Cardiac fibroblast (primary cell): ENCODE results near the gene ENPP4.
"Not testable (repeated sequence)": the region's sequence is repeated elsewhere in the genome, so short reads cannot be mapped to it uniquely, and the experiment has no call there.

Experiments
- DNase-seq, 2 donors: peaks; one replicate each; pipeline versions ENCODE4 v3.0.0 to v3.0.0-alpha.2; 2010; ENCODE audit warnings: low read depth in 2 of 2
- H3K4me3 ChIP-seq, 2 donors: replicated peaks in 1 of 2; 1 replicate in 1 of 2; 2 replicates in 1 of 2; pipeline ENCODE4 v1.5.1; 2011; ENCODE audit warnings: low read depth in 2 of 2, low read length in 2 of 2, mild to moderate bottlenecking in 2 of 2, moderate library complexity in 1 of 2
- TF ChIP-seq, protein P1 (sequence below): IDR thresholded peaks from one replicate; pipeline ENCODE4 v1.5.1; 2011; ENCODE audit warnings: low read depth, mild to moderate bottlenecking, low read length, inconsistent platforms

The ENPP4 gene

DNA sequence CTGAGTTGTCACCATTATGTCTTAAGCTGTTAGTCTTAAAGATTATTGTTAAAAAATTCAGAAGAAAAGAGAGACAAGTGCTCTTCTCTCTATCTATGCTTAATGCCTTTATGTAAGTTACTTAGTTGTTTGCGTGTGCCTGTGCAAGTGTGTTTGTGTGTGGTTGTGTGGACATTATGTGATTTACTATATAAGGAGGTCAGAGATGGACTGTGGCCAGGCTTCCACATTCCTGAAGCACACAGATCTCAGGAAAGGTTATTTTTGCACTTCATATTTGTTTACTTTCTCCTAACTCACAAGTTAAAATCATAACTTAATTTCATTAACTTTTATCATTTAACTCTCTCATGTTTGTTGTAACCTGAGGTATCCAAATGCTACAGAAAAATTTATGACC, 14.5 kb downstream of the ENPP4 start:
- DNase-seq = no peak
- H3K4me3 ChIP-seq = no peak overlapping the region
- TF ChIP-seq, protein P1, sequence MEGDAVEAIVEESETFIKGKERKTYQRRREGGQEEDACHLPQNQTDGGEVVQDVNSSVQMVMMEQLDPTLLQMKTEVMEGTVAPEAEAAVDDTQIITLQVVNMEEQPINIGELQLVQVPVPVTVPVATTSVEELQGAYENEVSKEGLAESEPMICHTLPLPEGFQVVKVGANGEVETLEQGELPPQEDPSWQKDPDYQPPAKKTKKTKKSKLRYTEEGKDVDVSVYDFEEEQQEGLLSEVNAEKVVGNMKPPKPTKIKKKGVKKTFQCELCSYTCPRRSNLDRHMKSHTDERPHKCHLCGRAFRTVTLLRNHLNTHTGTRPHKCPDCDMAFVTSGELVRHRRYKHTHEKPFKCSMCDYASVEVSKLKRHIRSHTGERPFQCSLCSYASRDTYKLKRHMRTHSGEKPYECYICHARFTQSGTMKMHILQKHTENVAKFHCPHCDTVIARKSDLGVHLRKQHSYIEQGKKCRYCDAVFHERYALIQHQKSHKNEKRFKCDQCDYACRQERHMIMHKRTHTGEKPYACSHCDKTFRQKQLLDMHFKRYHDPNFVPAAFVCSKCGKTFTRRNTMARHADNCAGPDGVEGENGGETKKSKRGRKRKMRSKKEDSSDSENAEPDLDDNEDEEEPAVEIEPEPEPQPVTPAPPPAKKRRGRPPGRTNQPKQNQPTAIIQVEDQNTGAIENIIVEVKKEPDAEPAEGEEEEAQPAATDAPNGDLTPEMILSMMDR = no peak

DNA sequence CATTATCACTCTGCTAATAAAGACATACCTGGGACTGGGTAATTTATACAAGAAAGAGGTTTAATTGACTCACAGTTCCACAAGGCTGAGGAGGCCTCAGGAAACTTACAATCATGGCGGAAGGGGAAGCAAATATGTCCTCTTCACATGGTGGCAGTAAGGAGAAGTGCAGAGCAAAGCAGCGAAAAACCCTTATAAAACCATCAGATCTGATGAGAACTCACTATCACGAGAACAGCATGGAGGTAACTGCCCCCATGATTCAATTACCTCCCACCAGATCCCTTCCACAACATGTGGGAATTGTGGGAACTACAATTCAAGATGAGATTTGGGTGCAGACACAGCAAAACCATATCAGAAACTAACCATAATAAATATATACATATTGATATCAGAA, 19.3 kb downstream of the ENPP4 start:
- not testable (repeated sequence) for H3K4me3 ChIP-seq, DNase-seq

DNA sequence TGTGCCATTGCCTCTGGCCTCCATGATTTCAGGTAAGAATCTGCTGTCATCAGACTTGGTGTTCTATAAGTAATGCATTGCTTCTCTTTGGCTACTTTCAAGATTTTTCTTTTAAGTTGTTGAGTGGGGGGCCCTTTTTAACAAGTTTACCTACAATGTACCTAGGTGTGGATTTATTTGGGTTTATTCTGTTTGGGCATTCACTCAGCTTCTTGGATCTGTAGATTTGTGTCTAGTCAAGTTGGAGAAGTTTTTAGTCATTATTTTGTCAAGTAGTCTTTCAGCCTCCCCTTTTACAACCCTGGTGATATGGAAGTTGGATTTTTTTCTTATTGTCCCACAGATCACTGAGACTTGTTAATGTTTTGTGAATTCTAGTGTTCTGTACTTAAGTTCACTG, 26.9 kb downstream of the ENPP4 start:
- DNase-seq = no peak

DNA sequence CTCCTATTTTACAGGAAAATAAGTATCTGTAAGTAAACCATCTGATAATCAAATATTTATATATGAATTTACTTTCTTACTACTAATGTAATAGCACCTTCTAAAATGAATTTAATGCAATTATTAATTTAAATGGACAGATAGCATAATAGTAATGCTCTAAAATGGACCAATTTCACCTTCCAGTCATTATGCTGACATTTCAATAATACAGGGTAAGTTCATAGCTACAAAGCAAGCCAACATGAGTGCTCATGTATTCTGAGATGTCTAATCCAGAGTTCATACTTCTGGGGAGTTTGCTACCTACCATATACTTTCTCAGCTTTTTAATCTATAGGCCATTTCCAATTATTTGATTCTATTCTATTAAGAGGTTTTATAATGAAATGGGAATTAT, 29.4 kb downstream of the ENPP4 start:
- DNase-seq = no peak
- no peak overlapping the region for H3K4me3 ChIP-seq
- TF ChIP-seq, protein P1 = no peak

More for the DNA sequence above, 26.9 kb downstream of the ENPP4 start:
- no peak overlapping the region for H3K4me3 ChIP-seq
- TF ChIP-seq, protein P1 = no peak

DNA sequence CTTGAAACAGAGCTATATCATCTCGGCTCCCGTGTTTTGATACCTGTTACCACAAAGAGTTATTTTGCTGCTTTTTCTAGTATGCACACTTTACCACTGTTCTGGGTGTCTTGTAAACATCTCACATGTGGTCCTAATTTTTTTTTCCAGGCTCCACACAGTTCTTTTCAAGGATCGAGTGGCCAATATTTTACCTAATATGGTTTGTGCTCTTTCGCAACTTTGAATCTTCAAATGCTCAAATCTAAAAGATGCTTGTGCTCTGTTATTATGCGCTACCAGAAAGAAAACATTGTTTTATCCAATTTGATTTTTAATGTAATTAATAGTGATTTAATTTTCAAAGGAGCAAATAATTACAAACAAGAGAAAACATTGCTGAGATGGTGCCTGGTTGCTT, 30.3 kb downstream of the ENPP4 start:
- no peak overlapping the region for H3K4me3 ChIP-seq
- TF ChIP-seq, protein P1 = no peak
- no peak for DNase-seq

DNA sequence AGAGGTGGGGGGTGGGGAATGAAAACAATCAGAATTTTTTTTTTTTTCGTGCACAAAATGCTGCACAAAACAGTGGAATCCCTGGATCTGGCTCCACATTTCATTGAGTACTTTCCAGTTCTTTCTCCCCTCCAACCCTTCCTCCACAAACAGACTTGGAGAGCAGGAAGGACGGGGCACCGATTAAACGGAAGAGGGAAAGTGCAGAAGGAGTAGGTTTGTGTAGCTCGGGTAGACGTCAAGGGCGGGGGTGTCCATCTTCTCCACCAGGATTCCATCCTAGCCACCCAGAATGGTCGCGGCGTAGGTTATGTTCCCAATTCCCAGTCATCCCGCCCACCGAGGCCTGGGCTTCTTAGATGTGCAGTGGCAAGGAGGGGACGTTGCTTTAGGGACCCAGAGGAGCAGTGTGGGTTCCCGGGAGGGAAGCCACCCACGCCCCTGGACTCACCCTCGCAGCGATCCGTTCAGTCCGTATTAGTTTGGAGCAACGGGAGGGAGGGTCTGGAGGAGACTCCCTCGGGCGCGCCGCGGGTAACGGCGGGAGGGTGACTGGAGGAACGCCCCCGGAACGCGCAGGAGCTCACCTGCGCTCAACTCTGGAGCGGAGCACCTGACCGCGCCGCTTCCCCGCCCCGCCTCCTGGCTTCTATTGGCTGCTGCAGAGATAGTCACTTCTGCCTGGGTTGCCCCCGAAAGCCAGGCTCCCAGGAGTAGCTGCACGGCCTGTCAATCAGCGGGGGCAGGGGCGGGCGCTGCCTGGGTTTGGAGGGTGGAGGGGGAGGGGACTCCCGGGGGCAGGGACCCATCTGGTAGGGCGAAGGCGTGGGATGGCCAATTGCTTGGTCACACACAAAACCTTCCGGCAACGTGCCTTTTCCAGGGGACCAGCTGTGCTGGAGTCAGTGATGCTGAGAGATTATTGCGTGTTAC, 40.8 kb downstream of the ENPP4 start, which contains the start of gene ENPP5:
TSS of gene ENPP5 (minus strand) at position 624 of the 933 bp plus-strand sequence. CDS start 2,718 bp downstream, outside the sequence.
- peak within 1 kb of the TSS; percentile 37 to 59 for H3K4me3 ChIP-seq
- peak in 1 of 2 donors; percentile 32 for DNase-seq
- TF ChIP-seq, protein P1 = no peak

DNA sequence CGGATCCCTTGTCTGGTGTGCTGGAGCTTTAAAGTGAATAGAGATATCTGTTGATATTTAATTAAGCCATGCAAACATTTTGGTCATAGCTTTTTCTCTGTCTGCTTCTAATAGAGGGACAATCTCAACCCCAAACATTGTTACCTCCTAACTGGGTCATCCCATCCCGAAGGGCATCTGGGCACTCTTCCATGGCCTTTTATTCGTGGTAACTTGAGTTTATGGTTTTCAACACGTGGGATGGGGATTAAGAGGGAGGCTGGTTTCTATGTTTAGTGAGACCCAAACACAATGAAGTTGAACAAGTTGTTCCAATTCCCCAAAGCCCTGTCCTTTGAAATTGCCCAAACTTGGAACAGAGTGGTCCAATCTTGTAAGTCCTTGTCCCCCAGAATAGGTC, 42.4 kb downstream of the ENPP4 start:
- DNase-seq = no peak
- TF ChIP-seq, protein P1 = no peak

More for the DNA sequence above, 42.4 kb downstream of the ENPP4 start:
- H3K4me3 ChIP-seq = no peak overlapping the region
